ENCODE results near the gene TMEM187. TPM values are rescaled to one million over a fixed set of nuclear protein-coding genes. Genes with fewer than 3 reads are reported as not detected.

The TMEM187 gene
- total and polyA plus RNA-seq, 7 donors = 2.2 to 7.8 (median 6.5) TPM

DNA sequence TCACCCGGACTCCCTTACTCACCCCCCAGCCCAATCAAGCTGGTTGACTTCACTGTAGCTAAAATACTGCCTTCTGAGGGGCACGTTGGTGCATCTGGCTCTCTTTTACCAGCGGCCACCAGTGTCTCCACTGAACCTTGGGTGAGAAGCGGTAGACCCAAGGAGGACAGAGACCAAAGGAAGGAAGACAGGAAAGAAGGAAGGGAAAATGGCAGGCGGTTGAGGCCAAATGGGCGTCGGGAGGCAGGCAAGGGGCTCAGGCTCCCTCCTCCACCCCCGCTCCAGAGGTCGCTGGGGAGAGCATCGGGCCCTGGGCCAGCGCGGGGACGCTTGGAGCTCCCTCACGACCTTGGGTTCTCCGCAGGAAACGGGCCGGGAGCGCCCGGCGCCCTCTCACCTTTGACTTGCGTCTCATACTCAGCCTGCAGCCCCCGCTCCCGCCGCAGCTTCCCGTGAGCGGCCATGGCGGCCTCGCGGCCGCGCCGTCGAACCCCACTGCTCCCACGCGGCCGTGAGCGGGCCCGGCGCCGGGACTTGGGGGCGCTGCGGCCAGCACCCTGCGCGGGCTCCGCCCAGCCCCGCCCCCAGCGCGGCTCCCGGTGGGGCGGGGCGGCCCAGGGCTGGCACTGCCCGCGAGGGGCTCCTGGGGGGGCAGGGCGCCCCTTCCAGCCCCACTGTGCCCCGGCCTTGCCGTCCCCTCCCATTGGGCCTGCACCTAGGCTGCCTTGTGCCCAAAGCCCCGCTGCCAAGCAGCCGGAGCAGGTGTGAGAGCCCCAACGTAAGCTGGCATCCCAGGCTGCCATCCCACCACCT, 46.6 kb upstream of the TMEM187 start, which contains the start of gene ARHGAP4:
TSS of gene ARHGAP4 (minus strand) at position 526 of the 813 bp plus-strand sequence. CDS start at position 464, 62 bp downstream.
- peaks cover 3 to 19% of the 10 kb centered on the region in 2 donors for H3K36me3 ChIP-seq (ENCODE audit: insufficient read depth in 1 of 2, low read depth in 1 of 2)
- intact Hi-C loops (cut with DNase I) = no loop called here
- no peaks in the 10 kb centered on the region for H3K9me3 ChIP-seq
- no peaks in the 10 kb centered on the region for H3K27me3 ChIP-seq (ENCODE audit: insufficient read depth in 3 of 3, low read length in 2 of 3)
- DNase-seq (no peak), ATAC-seq (no peak)
- WGBS, 3 donors = 12 to 31% (median 29%) methylated on average over 13 to 47 of the region's 59 CpGs
- peak within 1 kb of the TSS; percentile 86 for H3K4me3 ChIP-seq
- TF ChIP-seq, protein P1, sequence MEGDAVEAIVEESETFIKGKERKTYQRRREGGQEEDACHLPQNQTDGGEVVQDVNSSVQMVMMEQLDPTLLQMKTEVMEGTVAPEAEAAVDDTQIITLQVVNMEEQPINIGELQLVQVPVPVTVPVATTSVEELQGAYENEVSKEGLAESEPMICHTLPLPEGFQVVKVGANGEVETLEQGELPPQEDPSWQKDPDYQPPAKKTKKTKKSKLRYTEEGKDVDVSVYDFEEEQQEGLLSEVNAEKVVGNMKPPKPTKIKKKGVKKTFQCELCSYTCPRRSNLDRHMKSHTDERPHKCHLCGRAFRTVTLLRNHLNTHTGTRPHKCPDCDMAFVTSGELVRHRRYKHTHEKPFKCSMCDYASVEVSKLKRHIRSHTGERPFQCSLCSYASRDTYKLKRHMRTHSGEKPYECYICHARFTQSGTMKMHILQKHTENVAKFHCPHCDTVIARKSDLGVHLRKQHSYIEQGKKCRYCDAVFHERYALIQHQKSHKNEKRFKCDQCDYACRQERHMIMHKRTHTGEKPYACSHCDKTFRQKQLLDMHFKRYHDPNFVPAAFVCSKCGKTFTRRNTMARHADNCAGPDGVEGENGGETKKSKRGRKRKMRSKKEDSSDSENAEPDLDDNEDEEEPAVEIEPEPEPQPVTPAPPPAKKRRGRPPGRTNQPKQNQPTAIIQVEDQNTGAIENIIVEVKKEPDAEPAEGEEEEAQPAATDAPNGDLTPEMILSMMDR (IDR thresholded peaks at IDR 0.05) = no peak
- H3K4me1 ChIP-seq = peaks cover 39% of the 10 kb centered on the region
- peak within 1 kb of the TSS; percentile 94 for H3K27ac ChIP-seq

DNA sequence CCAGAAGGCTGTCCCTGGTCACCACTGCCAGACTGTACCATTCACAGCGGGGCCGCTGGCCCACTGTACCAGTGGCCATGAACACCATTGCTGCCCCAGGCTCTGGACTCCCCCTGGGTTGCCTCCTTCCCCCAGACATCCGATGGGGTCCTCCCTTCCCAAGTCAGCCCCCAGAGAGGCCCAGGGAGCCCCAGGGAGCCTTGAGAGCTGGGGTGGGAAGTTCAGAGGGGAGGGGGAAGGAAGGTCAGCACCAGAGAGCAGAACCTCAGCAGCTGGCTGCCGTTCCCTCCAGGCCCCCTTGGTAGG, 46.0 kb upstream of the TMEM187 start:
- ATAC-seq = no peak
- TF ChIP-seq, protein P1 (IDR thresholded peaks at IDR 0.05) = no peak
- Histone ChIP-seq H3K4me1 (peaks cover 36% of the 10 kb centered on the region), H3K9me3 (no peaks in the 10 kb centered on the region), H3K36me3 (ENCODE audit: insufficient read depth in 1 of 2, low read depth in 1 of 2) (peaks cover 3 to 24% of the 10 kb centered on the region in 2 donors), H3K27ac (peak overlapping the region; percentile 94), H3K4me3 (peak overlapping the region; percentile 86), H3K27me3 (ENCODE audit: insufficient read depth in 3 of 3, low read length in 2 of 3) (no peaks in the 10 kb centered on the region)
- no peak for DNase-seq
- WGBS, 3 donors = 0 to 24% (median 9%) methylated on average over 1 to 4 of the region's 4 CpGs
- intact Hi-C loops (cut with DNase I) = no loop called here

DNA sequence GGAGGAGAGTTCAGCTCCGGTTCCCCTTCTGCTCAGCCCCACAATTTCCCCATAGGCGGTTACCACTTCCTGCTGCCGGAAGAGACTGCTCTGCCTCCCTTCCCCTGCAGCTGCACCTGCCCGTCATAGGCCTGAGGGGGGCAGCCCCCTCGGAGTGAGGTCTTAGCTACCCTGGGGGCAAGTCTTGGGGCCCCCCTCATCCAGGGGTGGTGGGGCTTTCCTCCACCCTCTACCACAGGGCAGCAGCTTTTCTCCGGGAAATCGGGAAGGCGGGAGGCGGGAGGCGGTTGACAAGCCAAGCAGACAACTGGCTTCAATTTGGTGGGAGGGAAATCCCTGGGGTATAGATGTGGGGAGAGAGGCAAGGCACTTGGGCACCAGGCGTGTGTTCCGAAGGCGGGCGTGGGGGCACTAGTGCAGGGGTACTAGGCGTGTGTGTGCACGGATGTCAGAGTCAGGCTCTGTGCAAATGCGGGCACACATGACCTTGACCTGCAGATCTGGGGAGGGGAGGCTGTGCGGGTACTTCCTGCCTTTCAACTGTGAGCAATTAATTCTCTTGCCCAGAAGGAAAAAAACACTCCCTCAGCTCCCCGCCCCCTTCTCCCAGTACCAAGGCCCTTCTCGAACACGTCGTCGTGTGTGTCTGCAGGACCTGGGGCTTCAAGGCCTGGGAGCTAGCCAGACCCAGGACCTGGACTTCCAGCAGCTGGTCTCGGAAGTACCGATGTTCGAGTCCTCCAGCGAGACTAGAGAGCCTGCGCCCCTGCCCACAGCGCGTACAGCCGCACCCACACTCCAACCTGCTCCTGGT, 45.5 kb upstream of the TMEM187 start:
- DNase-seq (peak; percentile 51 to 75), ATAC-seq (peak in 2 of 4 donors; percentile 2 to 9)
- Histone ChIP-seq H3K27me3 (ENCODE audit: insufficient read depth in 3 of 3, low read length in 2 of 3) (no peaks in the 10 kb centered on the region), H3K4me3 (peak overlapping the region; percentile 86), H3K36me3 (ENCODE audit: insufficient read depth in 1 of 2, low read depth in 1 of 2) (peaks cover 3 to 30% of the 10 kb centered on the region in 2 donors), H3K27ac (peak overlapping the region; percentile 94), H3K9me3 (no peaks in the 10 kb centered on the region), H3K4me1 (peaks cover 32% of the 10 kb centered on the region)
- TF ChIP-seq, protein P1 (IDR thresholded peaks at IDR 0.05) = no peak
- WGBS, 3 donors = 4 to 27% (median 6%) methylated on average over 23 to 31 of the region's 31 CpGs
- intact Hi-C loops (cut with DNase I) = no loop called here

DNA sequence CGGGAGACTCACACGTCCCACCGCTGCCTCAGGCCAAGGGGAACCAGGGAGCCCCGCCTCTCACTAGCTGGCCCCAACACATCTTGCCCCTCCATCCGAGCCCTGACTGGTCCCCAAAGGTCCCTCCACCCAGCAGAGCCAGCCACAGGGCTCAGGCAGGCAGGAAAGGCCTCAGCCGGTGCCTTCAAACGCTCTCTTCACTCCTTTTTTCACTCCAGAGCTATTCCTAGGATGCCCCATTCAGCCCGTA, 45.0 kb upstream of the TMEM187 start:
- intact Hi-C loops (cut with DNase I) = no loop called here

More for the DNA sequence above, 45.0 kb upstream of the TMEM187 start:
- 0 to 18% (median 0%) methylated on average over 2 to 8 of the region's 8 CpGs for WGBS, 3 donors
- H3K4me1 ChIP-seq = peaks cover 32% of the 10 kb centered on the region
- no peaks in the 10 kb centered on the region for H3K27me3 ChIP-seq (ENCODE audit: insufficient read depth in 3 of 3, low read length in 2 of 3)
- DNase-seq (no peak), ATAC-seq (peak in 3 of 4 donors; percentile 0 to 5 (median 4))
- peak overlapping the region; percentile 94 for H3K27ac ChIP-seq
- peaks cover 3 to 35% of the 10 kb centered on the region in 2 donors for H3K36me3 ChIP-seq (ENCODE audit: insufficient read depth in 1 of 2, low read depth in 1 of 2)
- TF ChIP-seq, protein P1 (IDR thresholded peaks at IDR 0.05) = no peak
- H3K4me3 ChIP-seq = peak overlapping the region; percentile 86
- H3K9me3 ChIP-seq = no peaks in the 10 kb centered on the region
